Spleen (tissue), 11 donors: ENCODE measurements around the gene ZNF618. TPM values are rescaled to one million over a fixed set of nuclear protein-coding genes. Genes with fewer than 3 reads are reported as not detected.
A peak's percentile ranks its signal among the peaks of the same experiment; 100 is the strongest.

ENCODE experiments used
- DNase-seq: peaks from one replicate; pipeline ENCODE4 v3.0.0-alpha.2; 2020
- H3K27ac ChIP-seq, 8 donors: fragments of 200-600 bp; sonication (generic) in 7 of 8; 1 replicate in 4 of 8; 2 replicates in 4 of 8; pipeline versions ENCODE4 v1.5.0 to v1.8.0; 2016 to 2021; ENCODE audit warnings: inconsistent platforms in 4 of 8, mild to moderate bottlenecking in 4 of 8, moderate library complexity in 1 of 8
- H3K27me3 ChIP-seq, 7 donors: fragments of 200-600 bp; sonication (generic) in 6 of 7; replicated peaks in 1 of 7; 1 replicate in 4 of 7; 2 replicates in 3 of 7; pipeline versions ENCODE4 v1.5.0 to v1.8.0; 2016 to 2021; ENCODE audit warnings: inconsistent platforms in 3 of 7, mild to moderate bottlenecking in 1 of 7
- H3K36me3 ChIP-seq, 6 donors: fragments of 200-600 bp; sonication (generic) in 5 of 6; 1 replicate in 4 of 6; 2 replicates in 2 of 6; pipeline versions ENCODE4 v1.5.0 to v1.8.0; 2016 to 2021; ENCODE audit warnings: inconsistent platforms in 2 of 6
- H3K4me1 ChIP-seq, 6 donors: fragments of 200-600 bp; sonication (generic) in 5 of 6; 1 replicate in 3 of 6; 2 replicates in 3 of 6; pipeline versions ENCODE4 v1.5.0 to v1.8.0; 2016 to 2021; ENCODE audit warnings: inconsistent platforms in 3 of 6
- H3K4me3 ChIP-seq, 8 donors: fragments of 200-600 bp; sonication (generic) in 7 of 8; 1 replicate in 4 of 8; 2 replicates in 4 of 8; pipeline versions ENCODE4 v1.5.0 to v1.8.0; 2016 to 2021; ENCODE audit warnings: inconsistent platforms in 4 of 8, mild to moderate bottlenecking in 4 of 8, moderate library complexity in 2 of 8
- H3K9me3 ChIP-seq, 8 donors: fragments of 200-600 bp; sonication (generic) in 7 of 8; 1 replicate in 4 of 8; 2 replicates in 4 of 8; pipeline versions ENCODE4 v1.5.0 to v1.8.0; 2016 to 2021; ENCODE audit warnings: inconsistent platforms in 4 of 8
- CTCF ChIP-seq, 11 experiments: fragments of 200-600 bp in 7 of 11; fragments of 450-650 bp in 4 of 11; sonication (generic) in 4 of 11; IDR thresholded peaks in 8 of 11; conservative IDR thresholded peaks in 3 of 11; 1 replicate in 7 of 11; 2 replicates in 4 of 11; pipeline versions ENCODE4 v1.4.0 to v1.8.0; 2016 to 2021; ENCODE audit warnings: antibody characterized with exemption in 11 of 11, inconsistent platforms in 4 of 11, mild to moderate bottlenecking in 1 of 11
- POLR2A ChIP-seq, 3 donors: fragments of 450-650 bp; IDR thresholded peaks; one replicate each; pipeline ENCODE4 v1.5.1; 2017; ENCODE audit warnings: antibody characterized with exemption in 3 of 3, mild to moderate bottlenecking in 1 of 3
- POLR2AphosphoS5 ChIP-seq, 3 donors: sonication (generic); formaldehyde crosslinking; IDR thresholded peaks; one replicate each; pipeline ENCODE4 v1.5.1; 2017; ENCODE audit warnings: antibody characterized with exemption in 3 of 3
- WGBS, 5 donors: extraction: QIAGEN DNeasy Blood & Tissue Kit in 3 of 5; methylation state at CpG; one replicate each; pipeline versions ENCODE4 v1.1.5 to v1.1.7; 2013 to 2018; 5-methylcytosine and 5-hydroxymethylcytosine counted together
- intact Hi-C: fragments of 100-400 bp; cut with DNase I; formaldehyde crosslinking; loops from one replicate; pipeline ENCODE4 v1.15.0; 2023; ENCODE audit warnings: low total_unique reads
- polyA plus RNA-seq, 3 donors: library from polyadenylated mRNA; stranded (reverse); fragments of 200-250 nt; gene quantifications; one replicate each; pipeline ENCODE4 v1.2.1, GENCODE V29; 2013
- total RNA-seq, 7 donors: library from RNA; depleted of rRNA in 3 of 7; stranded (reverse); fragments of >200 nt in 3 of 7; fragmentation: NEBNext Ultra II Directional in 4 of 7; extraction: Animal tissue kit (Norgen Biotek cat#: 25700) in 4 of 7; gene quantifications; one replicate each; pipeline versions ENCODE4 v1.1.0 to v1.2.1, GENCODE V29; 2016 to 2021
- donor health status: healthy with polysubstance abuse.
- donor health status: DM: no; HTN: no; CAD: no; lungs with moderate emphysema.
- donor health status: DM: no; HTN: no; CAD: no.
- donor health status: Bipolar disorder and iron deficiency.
- donor health status: healthy.
- donor health status: DM: no; HTN: no; CAD: no.
- donor health status: DM: yes; HTN: yes; CAD: no.

ZNF618 gene
- total and polyA plus RNA-seq, 10 donors, result 0.58 to 14.8 (median 8.4) TPM

GRCh38 chr9:113844466-113844865 is 31.6 kb upstream of the ZNF618 start:
- DNase-seq, result no peak
- intact Hi-C loops, result no loop called here
- no peaks in the 10 kb centered on the region for H3K4me1 ChIP-seq
- no peak overlapping the region for H3K27ac ChIP-seq
- H3K27me3 ChIP-seq, result no peaks in the 10 kb centered on the region
- no peak for TF ChIP-seq CTCF (IDR thresholded peaks at IDR 0.05 in 8 of 11, conservative IDR thresholded peaks at IDR 0.05 in 3 of 11)
- no peaks in the 10 kb centered on the region for H3K36me3 ChIP-seq
- 81 to 97% (median 93%) methylated on average over 1 of the region's 1 CpG for WGBS, 5 donors
- peaks cover 3 to 24% (median 11%) of the 10 kb centered on the region in 8 donors for H3K9me3 ChIP-seq
- no peak overlapping the region for H3K4me3 ChIP-seq

GRCh38 chr9:113851359-113851758 is 24.8 kb upstream of the ZNF618 start:
- no peak for DNase-seq
- 83 to 90% (median 84%) methylated on average over 25 of the region's 25 CpGs for WGBS, 5 donors
- H3K4me3 ChIP-seq, result no peak overlapping the region
- H3K27ac ChIP-seq, result no peak overlapping the region
- H3K9me3 ChIP-seq, result peaks cover 0 to 27% (median 19%) of the 10 kb centered on the region in 8 donors
- intact Hi-C loops, result no loop called here
- no peaks in the 10 kb centered on the region for H3K4me1 ChIP-seq
- H3K36me3 ChIP-seq, result no peaks in the 10 kb centered on the region
- no peak for TF ChIP-seq POLR2AphosphoS5 (IDR thresholded peaks at IDR 0.05)
- no peak for TF ChIP-seq CTCF (IDR thresholded peaks at IDR 0.05 in 8 of 11, conservative IDR thresholded peaks at IDR 0.05 in 3 of 11)
- no peak for TF ChIP-seq POLR2A (IDR thresholded peaks at IDR 0.05)
- H3K27me3 ChIP-seq, result no peaks in the 10 kb centered on the region

- Histone ChIP-seq H3K27me3 (no peaks in the 10 kb centered on the region), H3K4me1 (no peaks in the 10 kb centered on the region), H3K4me3 (no peak overlapping the region), H3K36me3 (no peaks in the 10 kb centered on the region), H3K9me3 (peaks cover 0 to 23% (median 15%) of the 10 kb centered on the region in 8 donors), H3K27ac (no peak overlapping the region)
- TF ChIP-seq CTCF (IDR thresholded peaks at IDR 0.05 in 8 of 11, conservative IDR thresholded peaks at IDR 0.05 in 3 of 11) (no peak), POLR2A (IDR thresholded peaks at IDR 0.05) (no peak), POLR2AphosphoS5 (IDR thresholded peaks at IDR 0.05) (no peak)
- WGBS, 5 donors, result 74 to 93% (median 80%) methylated on average over 1 of the region's 1 CpG
- DNase-seq, result no peak
- intact Hi-C loops, result no loop called here
Measured at GRCh38 chr9:113851873-113852272, 24.2 kb upstream of the ZNF618 start.

GRCh38 chr9:113853333-113853732 is 22.8 kb upstream of the ZNF618 start:
- no peaks in the 10 kb centered on the region for H3K27me3 ChIP-seq
- H3K4me1 ChIP-seq, result no peaks in the 10 kb centered on the region
- H3K36me3 ChIP-seq, result no peaks in the 10 kb centered on the region
- 56 to 80% (median 63%) methylated on average over 2 of the region's 2 CpGs for WGBS, 5 donors
- TF ChIP-seq POLR2AphosphoS5 (IDR thresholded peaks at IDR 0.05) (no peak), CTCF (IDR thresholded peaks at IDR 0.05 in 8 of 11, conservative IDR thresholded peaks at IDR 0.05 in 3 of 11) (peak in 5 of 11 experiments; percentile 22 to 47 (median 32)), POLR2A (IDR thresholded peaks at IDR 0.05) (no peak)
- peaks cover 0 to 23% (median 13%) of the 10 kb centered on the region in 8 donors for H3K9me3 ChIP-seq
- H3K4me3 ChIP-seq, result no peak overlapping the region
- no peak overlapping the region for H3K27ac ChIP-seq
- no peak for DNase-seq
- intact Hi-C loops, result no loop called here
